Sigmoid colon (tissue), 4 donors: Measurements from ENCODE around the gene ZMIZ1.

Experiments used
- CTCF ChIP-seq, 4 experiments: fragments of 450-650 bp in 3 of 4; fragments of 200-600 bp in 1 of 4; IDR thresholded peaks; one replicate each; pipeline ENCODE4 v1.5.1; 2016 to 2019; ENCODE audit warnings: antibody characterized with exemption in 4 of 4, mild to moderate bottlenecking in 3 of 4, moderate library complexity in 2 of 4
- EP300 ChIP-seq, 4 donors: sonication (generic); formaldehyde crosslinking; IDR thresholded peaks; one replicate each; pipeline ENCODE4 v1.6.1; 2017; ENCODE audit warnings: antibody characterized with exemption in 4 of 4
- POLR2A ChIP-seq, 2 donors: fragments of 450-650 bp; IDR thresholded peaks; one replicate each; pipeline ENCODE4 v1.6.1; 2016; ENCODE audit warnings: antibody characterized with exemption in 2 of 2, mild to moderate bottlenecking in 2 of 2, moderate library complexity in 2 of 2

GRCh38 chr10:79148452-79149344, 79.9 kb downstream of the ZMIZ1 start:
- TF ChIP-seq CTCF (IDR thresholded peaks at IDR 0.05), result no peak
- peak in 2 of 4 donors; percentile 34 to 67 for TF ChIP-seq EP300 (IDR thresholded peaks at IDR 0.05)
- TF ChIP-seq POLR2A (IDR thresholded peaks at IDR 0.05), result no peak
